SK-N-SH treated with all-trans-retinoic acid at 6 μM for 48 hours (cell line): Measurements from ENCODE around the gene RHEBL1.
A peak's percentile ranks its signal among the peaks of the same experiment; 100 is the strongest.

Source experiments
- ATAC-seq: fragments of 200-7000 bp; cut with Tn5 transposase; 3 replicates; pipeline ENCODE4 v1.9.1; 2020; ENCODE audit warnings: mild to moderate bottlenecking, moderate library complexity
- ARNTL ChIP-seq: fragments of 450-650 bp; formaldehyde crosslinking; IDR thresholded peaks from 2 replicates; pipeline ENCODE4 v1.5.0; 2020; ENCODE audit warnings: low read depth, mild to moderate bottlenecking, moderate library complexity, borderline replicate concordance
- BACH2 ChIP-seq: fragments of 250-450 bp; sonication (Bioruptor Pico); IDR thresholded peaks from 2 replicates; pipeline ENCODE4 v1.9.0; 2021; ENCODE audit warnings: mild to moderate bottlenecking, borderline replicate concordance
- CSDC2 ChIP-seq: fragments of 250-450 bp; sonication (Bioruptor Pico); IDR thresholded peaks from 2 replicates; pipeline ENCODE4 v1.5.0; 2020; ENCODE audit warnings: mild to moderate bottlenecking, moderate library complexity
- ESRRG ChIP-seq: fragments of 250-450 bp; sonication (Bioruptor Pico); IDR thresholded peaks from 2 replicates; pipeline ENCODE4 v1.6.1; 2021; ENCODE audit warnings: mild to moderate bottlenecking
- GLIS3 ChIP-seq: fragments of 250-450 bp; sonication (Bioruptor Pico); IDR thresholded peaks from 2 replicates; pipeline ENCODE4 v1.5.0; 2020; ENCODE audit warnings: mild to moderate bottlenecking, moderate library complexity
- ISL1 ChIP-seq: fragments of 250-450 bp; sonication (Bioruptor Pico); IDR thresholded peaks from 2 replicates; pipeline ENCODE4 v2.1.2; 2022; ENCODE audit warnings: mild to moderate bottlenecking, moderate library complexity
- OSR1 ChIP-seq: fragments of 250-450 bp; sonication (Bioruptor Pico); IDR thresholded peaks from 2 replicates; pipeline ENCODE4 v1.8.0; 2022; ENCODE audit warnings: moderate library complexity, mild to moderate bottlenecking, inconsistent platforms
- PPARA ChIP-seq: fragments of 250-450 bp; sonication (Bioruptor Pico); IDR thresholded peaks from 2 replicates; pipeline ENCODE4 v1.5.0; 2020; ENCODE audit warnings: mild to moderate bottlenecking, borderline replicate concordance
- RARB ChIP-seq: fragments of 250-450 bp; sonication (Bioruptor Pico); IDR thresholded peaks from 2 replicates; pipeline ENCODE4 v1.8.0; 2021; ENCODE audit warnings: mild to moderate bottlenecking, moderate library complexity
- SNAI2 ChIP-seq: fragments of 250-450 bp; sonication (Bioruptor Pico); IDR thresholded peaks from 2 replicates; pipeline ENCODE4 v1.5.0; 2020; ENCODE audit warnings: mild to moderate bottlenecking, moderate library complexity
- TCF4 ChIP-seq: fragments of 250-450 bp; sonication (Bioruptor Pico); IDR thresholded peaks from 2 replicates; pipeline ENCODE4 v1.8.0; 2021; ENCODE audit warnings: mild to moderate bottlenecking, moderate library complexity, borderline replicate concordance
- TOX ChIP-seq: fragments of 250-450 bp; sonication (Bioruptor Pico); IDR thresholded peaks from 2 replicates; pipeline ENCODE4 v1.8.0; 2021; ENCODE audit warnings: mild to moderate bottlenecking, moderate library complexity, borderline replicate concordance
- ZC3H10 ChIP-seq: fragments of 250-450 bp; sonication (Bioruptor Pico); IDR thresholded peaks from 2 replicates; pipeline ENCODE4 v1.5.1; 2021; ENCODE audit warnings: mild to moderate bottlenecking, moderate library complexity
- ZFP3 ChIP-seq: fragments of 250-450 bp; sonication (Bioruptor Pico); IDR thresholded peaks from 2 replicates; pipeline ENCODE4 v1.5.0; 2020; ENCODE audit warnings: mild to moderate bottlenecking, moderate library complexity
- ZFP30 ChIP-seq: fragments of 450-650 bp; formaldehyde crosslinking; IDR thresholded peaks from 2 replicates; pipeline ENCODE4 v1.5.0; 2022; ENCODE audit warnings: mild to moderate bottlenecking, moderate library complexity
- ZNF565 ChIP-seq: fragments of 450-650 bp; formaldehyde crosslinking; conservative IDR thresholded peaks from 2 replicates; pipeline ENCODE4 v1.5.0; 2020; ENCODE audit warnings: low read depth, mild to moderate bottlenecking, moderate library complexity
- ZNF70 ChIP-seq: fragments of 450-650 bp; formaldehyde crosslinking; IDR thresholded peaks from 2 replicates; pipeline ENCODE4 v1.5.0; 2020; ENCODE audit warnings: mild to moderate bottlenecking, moderate library complexity
- ZNF8 ChIP-seq: fragments of 450-650 bp; formaldehyde crosslinking; IDR thresholded peaks from 2 replicates; pipeline ENCODE4 v1.5.0; 2020; ENCODE audit warnings: mild to moderate bottlenecking, moderate library complexity
- TF ChIP-seq, protein P1 (sequence below): fragments of 250-450 bp; sonication (Bioruptor Pico); IDR thresholded peaks from 2 replicates; pipeline ENCODE4 v1.5.1; 2021; ENCODE audit warnings: mild to moderate bottlenecking, moderate library complexity
- TF ChIP-seq, protein P2 (sequence below): fragments of 250-450 bp; sonication (Bioruptor Pico); IDR thresholded peaks from 2 replicates; pipeline ENCODE4 v1.8.0; 2021; ENCODE audit warnings: low read depth, mild to moderate bottlenecking, moderate library complexity, borderline replicate concordance
- TF ChIP-seq, protein P3 (sequence below): fragments of 250-450 bp; sonication (Bioruptor Pico); IDR thresholded peaks from 2 replicates; pipeline ENCODE4 v1.5.0; 2020; ENCODE audit warnings: mild to moderate bottlenecking, moderate library complexity

RHEBL1 gene

DNA sequence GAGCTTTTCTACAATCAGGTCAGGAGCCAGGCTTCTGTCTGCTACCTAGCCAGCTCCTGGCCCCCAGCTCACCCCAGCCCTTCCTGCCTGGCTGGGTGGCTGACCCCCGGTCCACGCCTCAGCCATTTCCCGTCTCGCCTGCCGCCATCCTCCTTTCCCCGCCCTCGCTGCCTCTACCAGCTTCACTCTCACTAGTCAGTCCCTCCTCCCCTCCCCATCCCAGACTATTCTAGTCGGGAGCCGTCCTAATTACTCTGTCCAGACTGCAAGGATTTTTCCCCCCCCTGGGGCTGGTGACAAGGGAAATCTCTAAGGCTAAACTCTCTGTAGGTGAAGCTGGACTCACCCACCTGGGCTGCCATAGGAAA lies 24.0 kb upstream of the RHEBL1 start:
- no peak for TF ChIP-seq ZC3H10 (CRISPR knock-in tag)
- no peak for ATAC-seq

DNA sequence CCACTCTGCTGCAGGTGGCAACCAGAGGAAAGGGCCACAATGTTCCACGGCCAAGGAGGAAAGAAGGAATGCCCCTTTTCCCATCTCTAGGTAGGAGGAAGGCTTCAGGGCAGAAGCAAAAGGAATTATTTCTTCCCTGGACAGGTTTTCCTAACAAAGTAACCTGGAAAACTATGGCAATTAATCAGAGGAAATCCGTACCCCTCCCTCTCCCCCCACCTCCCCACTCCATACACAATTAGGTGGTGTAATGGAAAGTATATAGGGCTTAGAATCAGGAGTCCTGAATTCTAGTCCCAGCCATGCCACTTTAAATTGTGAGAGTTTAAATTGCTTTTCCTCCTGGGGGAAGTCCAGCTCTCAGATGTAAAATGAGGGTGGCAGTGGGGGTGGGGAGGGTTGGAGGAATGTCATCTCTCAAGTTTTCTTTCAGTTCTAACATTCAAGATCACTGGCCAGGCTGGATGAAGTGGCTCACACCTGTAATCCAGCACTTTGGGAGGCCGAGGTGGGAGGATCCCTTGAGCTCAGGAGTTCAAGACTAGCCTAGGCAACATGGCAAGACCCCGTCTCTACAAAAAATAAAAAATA lies 23.1 kb upstream of the RHEBL1 start:
- no peak for ATAC-seq
- TF ChIP-seq PPARA (CRISPR knock-in tag), result no peak
- TF ChIP-seq ZNF8, result no peak
- TF ChIP-seq ESRRG, result no peak
- TF ChIP-seq, protein P1, sequence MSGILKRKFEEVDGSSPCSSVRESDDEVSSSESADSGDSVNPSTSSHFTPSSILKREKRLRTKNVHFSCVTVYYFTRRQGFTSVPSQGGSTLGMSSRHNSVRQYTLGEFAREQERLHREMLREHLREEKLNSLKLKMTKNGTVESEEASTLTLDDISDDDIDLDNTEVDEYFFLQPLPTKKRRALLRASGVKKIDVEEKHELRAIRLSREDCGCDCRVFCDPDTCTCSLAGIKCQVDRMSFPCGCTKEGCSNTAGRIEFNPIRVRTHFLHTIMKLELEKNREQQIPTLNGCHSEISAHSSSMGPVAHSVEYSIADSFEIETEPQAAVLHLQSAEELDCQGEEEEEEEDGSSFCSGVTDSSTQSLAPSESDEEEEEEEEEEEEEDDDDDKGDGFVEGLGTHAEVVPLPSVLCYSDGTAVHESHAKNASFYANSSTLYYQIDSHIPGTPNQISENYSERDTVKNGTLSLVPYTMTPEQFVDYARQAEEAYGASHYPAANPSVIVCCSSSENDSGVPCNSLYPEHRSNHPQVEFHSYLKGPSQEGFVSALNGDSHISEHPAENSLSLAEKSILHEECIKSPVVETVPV, result no peak
- TF ChIP-seq ZFP30 (CRISPR knock-in tag), result no peak
- no peak for TF ChIP-seq TOX
- TF ChIP-seq, protein P2, sequence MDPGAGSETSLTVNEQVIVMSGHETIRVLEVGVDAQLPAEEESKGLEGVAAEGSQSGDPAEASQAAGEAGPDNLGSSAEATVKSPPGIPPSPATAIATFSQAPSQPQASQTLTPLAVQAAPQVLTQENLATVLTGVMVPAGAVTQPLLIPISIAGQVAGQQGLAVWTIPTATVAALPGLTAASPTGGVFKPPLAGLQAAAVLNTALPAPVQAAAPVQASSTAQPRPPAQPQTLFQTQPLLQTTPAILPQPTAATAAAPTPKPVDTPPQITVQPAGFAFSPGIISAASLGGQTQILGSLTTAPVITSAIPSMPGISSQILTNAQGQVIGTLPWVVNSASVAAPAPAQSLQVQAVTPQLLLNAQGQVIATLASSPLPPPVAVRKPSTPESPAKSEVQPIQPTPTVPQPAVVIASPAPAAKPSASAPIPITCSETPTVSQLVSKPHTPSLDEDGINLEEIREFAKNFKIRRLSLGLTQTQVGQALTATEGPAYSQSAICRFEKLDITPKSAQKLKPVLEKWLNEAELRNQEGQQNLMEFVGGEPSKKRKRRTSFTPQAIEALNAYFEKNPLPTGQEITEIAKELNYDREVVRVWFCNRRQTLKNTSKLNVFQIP (CRISPR knock-in tag), result no peak
- TF ChIP-seq GLIS3 (CRISPR knock-in tag), result no peak
- no peak for TF ChIP-seq OSR1 (CRISPR knock-in tag)
- TF ChIP-seq ZFP3 (CRISPR knock-in tag), result no peak
- TF ChIP-seq ISL1 (CRISPR knock-in tag), result no peak
- TF ChIP-seq RARB (CRISPR knock-in tag), result no peak

DNA sequence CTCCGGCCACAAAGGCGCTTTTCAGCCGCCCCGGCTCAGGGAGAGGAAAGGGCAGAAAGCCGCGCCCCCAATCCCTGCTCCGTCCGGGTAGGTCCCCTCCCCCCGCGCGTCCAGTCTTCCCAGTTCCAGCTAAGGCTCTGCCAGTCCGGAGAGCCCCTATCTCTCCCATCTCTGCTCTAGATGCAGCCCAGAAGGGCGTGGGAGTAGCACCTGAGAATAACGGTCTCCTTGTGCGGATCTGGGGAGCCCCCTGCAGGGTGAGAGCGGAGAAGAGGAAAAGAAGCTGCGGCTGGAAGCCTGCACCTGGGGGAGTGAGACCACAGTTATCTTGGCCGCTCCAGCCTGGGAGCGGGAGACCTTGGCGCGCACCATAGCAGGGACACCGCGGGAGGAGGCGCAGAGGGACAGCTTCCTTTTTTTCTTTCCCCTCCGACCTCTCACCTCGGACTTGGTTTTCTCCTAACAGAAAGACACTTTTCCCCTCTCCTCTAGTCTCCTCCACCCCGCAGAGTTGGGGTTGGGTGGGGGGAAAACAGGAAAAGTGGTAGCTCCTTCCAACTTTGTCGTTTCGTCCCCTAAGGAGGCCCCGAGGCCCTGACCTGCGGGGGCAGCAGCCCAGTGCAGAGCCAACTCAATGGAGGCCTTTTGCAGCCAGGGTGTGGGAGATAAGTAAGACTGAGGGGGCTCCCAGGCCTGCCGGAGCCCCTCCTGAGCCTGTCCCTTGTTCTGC lies 22.5 kb upstream of the RHEBL1 start:
- ATAC-seq, result peak; percentile 28; the same call in 2 of the 3 replicates
- TF ChIP-seq ZFP30 (CRISPR knock-in tag) (no peak), ZFP3 (CRISPR knock-in tag) (no peak), ZNF70 (CRISPR knock-in tag) (no peak), ZNF8 (no peak), BACH2 (CRISPR knock-in tag) (no peak), TOX (no peak)
- TF ChIP-seq, all 23 proteins: peak for 0

DNA sequence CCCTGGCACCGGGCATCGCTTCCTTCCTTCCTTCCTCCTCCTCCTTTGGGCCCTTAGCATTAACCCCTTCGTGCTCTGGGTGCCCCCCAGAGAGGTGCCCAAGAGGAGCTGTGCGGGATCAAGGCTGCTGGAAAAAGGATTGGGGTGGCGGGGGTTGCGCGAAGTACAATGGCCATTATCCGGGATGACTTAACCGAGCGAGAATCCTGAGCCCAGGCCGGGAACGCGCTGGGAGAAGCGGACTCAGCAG lies 22.0 kb upstream of the RHEBL1 start:
- TF ChIP-seq ZC3H10 (CRISPR knock-in tag), result no peak
- TF ChIP-seq CSDC2 (CRISPR knock-in tag), result no peak
- no peak for ATAC-seq

DNA sequence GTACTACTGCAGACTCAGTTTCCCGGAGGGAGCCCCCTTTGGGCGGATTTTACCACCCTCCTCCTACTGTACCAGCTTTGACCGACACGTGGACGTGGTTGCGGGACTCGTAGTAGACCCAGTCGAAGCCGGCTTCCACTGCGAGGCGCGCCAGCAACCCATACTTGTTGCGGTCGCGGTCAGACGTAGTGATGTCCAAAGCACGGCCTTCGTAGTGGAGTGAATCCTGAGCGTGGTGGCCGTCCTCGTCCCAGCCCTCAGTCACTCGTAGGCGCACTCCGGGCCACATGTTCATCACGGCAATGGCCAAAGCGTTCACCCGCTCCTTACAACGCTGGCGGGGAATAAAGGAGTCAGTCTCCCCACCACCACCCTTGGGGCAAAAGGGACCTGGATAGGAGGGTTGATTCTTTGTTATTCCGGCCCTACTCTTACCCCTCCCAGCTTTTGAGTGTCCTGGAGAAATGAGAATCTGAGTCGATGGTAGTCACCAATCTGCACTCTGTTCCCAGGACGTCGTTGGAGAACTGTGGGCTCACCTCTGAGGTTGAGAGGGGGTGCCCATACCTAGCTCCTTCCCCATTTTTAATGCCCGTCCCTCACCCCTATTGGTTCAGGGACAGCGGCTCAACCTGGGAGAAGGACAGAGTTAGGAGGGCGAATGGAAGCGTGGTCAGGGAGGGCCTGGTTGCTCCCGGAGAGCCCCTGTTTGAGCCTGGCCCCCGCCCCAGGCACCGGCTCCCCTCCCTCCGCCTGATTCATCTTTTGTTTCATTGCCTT lies 21.5 kb upstream of the RHEBL1 start:
- TF ChIP-seq BACH2 (CRISPR knock-in tag), result no peak
- no peak for TF ChIP-seq OSR1 (CRISPR knock-in tag)
- TF ChIP-seq ZFP3 (CRISPR knock-in tag), result no peak
- TF ChIP-seq ZC3H10 (CRISPR knock-in tag), result no peak
- TF ChIP-seq TCF4 (CRISPR knock-in tag), result no peak
- TF ChIP-seq, protein P2 (CRISPR knock-in tag), result no peak
- TF ChIP-seq SNAI2 (CRISPR knock-in tag), result no peak
- TF ChIP-seq GLIS3 (CRISPR knock-in tag), result no peak
- TF ChIP-seq ZNF565, result no peak
- TF ChIP-seq, protein P1, result no peak
- TF ChIP-seq, protein P3, sequence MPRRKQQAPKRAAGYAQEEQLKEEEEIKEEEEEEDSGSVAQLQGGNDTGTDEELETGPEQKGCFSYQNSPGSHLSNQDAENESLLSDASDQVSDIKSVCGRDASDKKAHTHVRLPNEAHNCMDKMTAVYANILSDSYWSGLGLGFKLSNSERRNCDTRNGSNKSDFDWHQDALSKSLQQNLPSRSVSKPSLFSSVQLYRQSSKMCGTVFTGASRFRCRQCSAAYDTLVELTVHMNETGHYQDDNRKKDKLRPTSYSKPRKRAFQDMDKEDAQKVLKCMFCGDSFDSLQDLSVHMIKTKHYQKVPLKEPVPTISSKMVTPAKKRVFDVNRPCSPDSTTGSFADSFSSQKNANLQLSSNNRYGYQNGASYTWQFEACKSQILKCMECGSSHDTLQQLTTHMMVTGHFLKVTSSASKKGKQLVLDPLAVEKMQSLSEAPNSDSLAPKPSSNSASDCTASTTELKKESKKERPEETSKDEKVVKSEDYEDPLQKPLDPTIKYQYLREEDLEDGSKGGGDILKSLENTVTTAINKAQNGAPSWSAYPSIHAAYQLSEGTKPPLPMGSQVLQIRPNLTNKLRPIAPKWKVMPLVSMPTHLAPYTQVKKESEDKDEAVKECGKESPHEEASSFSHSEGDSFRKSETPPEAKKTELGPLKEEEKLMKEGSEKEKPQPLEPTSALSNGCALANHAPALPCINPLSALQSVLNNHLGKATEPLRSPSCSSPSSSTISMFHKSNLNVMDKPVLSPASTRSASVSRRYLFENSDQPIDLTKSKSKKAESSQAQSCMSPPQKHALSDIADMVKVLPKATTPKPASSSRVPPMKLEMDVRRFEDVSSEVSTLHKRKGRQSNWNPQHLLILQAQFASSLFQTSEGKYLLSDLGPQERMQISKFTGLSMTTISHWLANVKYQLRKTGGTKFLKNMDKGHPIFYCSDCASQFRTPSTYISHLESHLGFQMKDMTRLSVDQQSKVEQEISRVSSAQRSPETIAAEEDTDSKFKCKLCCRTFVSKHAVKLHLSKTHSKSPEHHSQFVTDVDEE (CRISPR knock-in tag), result no peak
- no peak for TF ChIP-seq ZNF8
- TF ChIP-seq PPARA (CRISPR knock-in tag), result no peak
- no peak for TF ChIP-seq ESRRG
- no peak for TF ChIP-seq TOX
- TF ChIP-seq ARNTL, result no peak
- TF ChIP-seq ISL1 (CRISPR knock-in tag), result no peak
- TF ChIP-seq, all 23 proteins: peak for 0
- ATAC-seq, result no peak
